B cell (primary cell): ENCODE measurements around the gene HABP2. TPM values are rescaled to one million over a fixed set of nuclear protein-coding genes. Genes with fewer than 3 reads are reported as not detected.

Source experiments
- ATAC-seq: fragments of 200-7000 bp; cut with Tn5 transposase; one replicate; pipeline ENCODE4 v1.10.0; 2021; ENCODE audit warnings: low read depth, mild to moderate bottlenecking, moderate number of reproducible peaks, moderate library complexity
- CTCF ChIA-PET: fragments of 350-600 bp; sonication (Branson Sonifier 250); formaldehyde crosslinking; loops from one replicate; lab custom pipeline; 2021; ENCODE audit warnings: antibody characterized with exemption, inconsistent platforms; lab: Charles Lee
- POLR2A ChIA-PET: fragments of 350-600 bp; sonication (Branson Sonifier 250); formaldehyde crosslinking; loops from one replicate; lab custom pipeline; 2021; ENCODE audit warnings: antibody characterized with exemption; lab: Charles Lee
- DNase-seq: peaks from one replicate; pipeline ENCODE4 v3.0.0; 2013
- H2AFZ ChIP-seq: 2 replicates; pipeline ENCODE4 v1.6.1; 2012; ENCODE audit warnings: mild to moderate bottlenecking, low read depth, low read length; ENCODE audit not compliant: insufficient read depth, poor library complexity, severe bottlenecking
- H3K27ac ChIP-seq, 2 donors: 1 replicate in 1 of 2; 2 replicates in 1 of 2; pipeline ENCODE4 v1.5.1; 2012 to 2013; ENCODE audit warnings: low read length in 2 of 2, mild to moderate bottlenecking in 2 of 2, moderate library complexity in 1 of 2
- H3K27me3 ChIP-seq, 4 experiments: fragments of 200-600 bp in 1 of 4; sonication (generic) in 1 of 4; replicated peaks in 1 of 4; 1 replicate in 2 of 4; 2 replicates in 2 of 4; pipeline versions ENCODE4 v1.6.1 to v1.7.0; 2013 to 2016; ENCODE audit warnings: low read length in 3 of 4, mild to moderate bottlenecking in 2 of 4, mixed read lengths in 1 of 4, moderate library complexity in 1 of 4; ENCODE audit not compliant: insufficient read depth in 4 of 4, control insufficient read depth in 3 of 4; ENCODE audit errors: control extremely low read depth in 1 of 4
- H3K36me3 ChIP-seq, 2 experiments: replicated peaks in 1 of 2; 1 replicate in 1 of 2; 2 replicates in 1 of 2; pipeline versions ENCODE4 v1.6.1 to v1.7.1; 2013; ENCODE audit warnings: low read length in 1 of 2; ENCODE audit not compliant: insufficient read depth in 2 of 2, control insufficient read depth in 1 of 2; ENCODE audit errors: control extremely low read depth in 1 of 2, extremely low read depth in 1 of 2
- H3K4me1 ChIP-seq, 2 donors: fragments of 200-600 bp in 1 of 2; sonication (generic) in 1 of 2; 1 replicate in 1 of 2; 2 replicates in 1 of 2; pipeline versions ENCODE4 v1.5.1 to v1.6.1; 2013 to 2017; ENCODE audit warnings: low read length in 2 of 2; ENCODE audit not compliant: control insufficient read depth in 2 of 2, insufficient read depth in 2 of 2
- H3K4me2 ChIP-seq: replicated peaks from 2 replicates; pipeline ENCODE3; 2012; ENCODE audit warnings: mild to moderate bottlenecking, low read depth, low read length; ENCODE audit not compliant: poor library complexity, severe bottlenecking
- H3K4me3 ChIP-seq, 5 experiments: fragments of 200-600 bp in 1 of 5; sonication (generic) in 1 of 5; 1 replicate in 3 of 5; 2 replicates in 2 of 5; pipeline versions ENCODE4 v1.5.1 to v1.7.0; 2011 to 2016; ENCODE audit warnings: low read length in 4 of 5, mild to moderate bottlenecking in 4 of 5, low read depth in 2 of 5, control low read depth in 1 of 5, moderate library complexity in 1 of 5; ENCODE audit not compliant: insufficient read depth in 1 of 5; ENCODE audit errors: control extremely low read depth in 1 of 5, extremely low read depth in 1 of 5
- H3K79me2 ChIP-seq: fragments of 200-600 bp; sonication (generic); one replicate; pipeline ENCODE4 v1.6.0; 2016; ENCODE audit warnings: low read length; ENCODE audit not compliant: control insufficient read depth, insufficient read depth
- H3K9ac ChIP-seq: fragments of 200-600 bp; sonication (generic); 2 replicates; pipeline ENCODE4 v1.6.1; 2017; ENCODE audit warnings: mild to moderate bottlenecking, low read length, moderate library complexity
- H3K9me3 ChIP-seq, 3 donors: one replicate each; pipeline versions ENCODE4 v1.6.1 to v1.7.1; 2013; ENCODE audit warnings: low read length in 2 of 3; ENCODE audit not compliant: control insufficient read depth in 2 of 3, insufficient read depth in 1 of 3; ENCODE audit errors: control extremely low read depth in 1 of 3
- H4K20me1 ChIP-seq: 2 replicates; pipeline ENCODE4 v1.6.0; 2012; ENCODE audit warnings: mild to moderate bottlenecking, low read length; ENCODE audit not compliant: insufficient read depth, control insufficient read depth, poor library complexity, severe bottlenecking
- H3K27ac Mint-ChIP-seq: one replicate; pipeline ENCODE4 v1.8.0; 2021; ENCODE audit warnings: mixed read lengths
- H3K27me3 Mint-ChIP-seq: one replicate; pipeline ENCODE4 v1.8.0; 2021; ENCODE audit warnings: mixed read lengths
- H3K4me1 Mint-ChIP-seq: one replicate; pipeline ENCODE4 v1.8.0; 2021; ENCODE audit warnings: mixed read lengths
- H3K4me3 Mint-ChIP-seq: one replicate; pipeline ENCODE4 v1.8.0; 2021; ENCODE audit warnings: mixed read lengths
- H3K9me3 Mint-ChIP-seq: one replicate; pipeline ENCODE4 v1.8.0; 2022; ENCODE audit warnings: mixed read lengths; ENCODE audit not compliant: insufficient read depth
- EZH2 ChIP-seq: IDR thresholded peaks from 2 replicates; pipeline ENCODE4 v1.6.1; 2012; ENCODE audit warnings: borderline replicate concordance, low read depth, mild to moderate bottlenecking, moderate library complexity, low read length; ENCODE audit not compliant: insufficient read depth, poor library complexity, severe bottlenecking
- WGBS: methylation state at CpG from one replicate; pipeline ENCODE4 v1.1.5; 2013; ENCODE audit warnings: missing lambda C conversion rate; ENCODE audit not compliant: insufficient coverage; 5-methylcytosine and 5-hydroxymethylcytosine counted together
- intact Hi-C: fragments of 100-400 bp; cut with micrococcal nuclease; formaldehyde crosslinking; loops from one replicate; pipeline ENCODE4 v1.10.0; 2022
- polyA plus RNA-seq: library from polyadenylated mRNA; depleted of rRNA; stranded (reverse); fragments of >200 nt; gene quantifications from 2 replicates; pipeline ENCODE4 v1.2.3, GENCODE V29; 2012
- total RNA-seq, 2 donors: library from RNA; stranded (reverse); fragments of 120-200 nt in 1 of 2; gene quantifications; 1 replicate in 1 of 2; 2 replicates in 1 of 2; pipeline versions ENCODE4 v1.2.3 to v1.2.4, GENCODE V29; 2013 to 2022
- TF ChIP-seq, protein P1 (sequence below): fragments of 200-600 bp; IDR thresholded peaks from one replicate; pipeline ENCODE4 v1.8.0; 2022; ENCODE audit warnings: antibody characterized with exemption, mild to moderate bottlenecking

The HABP2 gene
- total and polyA plus RNA-seq, 2 donors (not counting 1 experiment from before 2014, with no cell fraction given) = not detected

- H3K79me2 ChIP-seq = no peaks in the 10 kb centered on the region
- no peak overlapping the region for H3K4me3 ChIP-seq
- no peak overlapping the region for H2AFZ ChIP-seq
- POLR2A ChIA-PET = no interaction called here
- DNase-seq (no peak), ATAC-seq (no peak)
- H3K9me3 ChIP-seq = no peaks in the 10 kb centered on the region
- no peak overlapping the region for H3K27ac Mint-ChIP-seq
- no peaks in the 10 kb centered on the region for H4K20me1 ChIP-seq
- no peaks in the 10 kb centered on the region for H3K4me1 Mint-ChIP-seq
- TF ChIP-seq, protein P1, sequence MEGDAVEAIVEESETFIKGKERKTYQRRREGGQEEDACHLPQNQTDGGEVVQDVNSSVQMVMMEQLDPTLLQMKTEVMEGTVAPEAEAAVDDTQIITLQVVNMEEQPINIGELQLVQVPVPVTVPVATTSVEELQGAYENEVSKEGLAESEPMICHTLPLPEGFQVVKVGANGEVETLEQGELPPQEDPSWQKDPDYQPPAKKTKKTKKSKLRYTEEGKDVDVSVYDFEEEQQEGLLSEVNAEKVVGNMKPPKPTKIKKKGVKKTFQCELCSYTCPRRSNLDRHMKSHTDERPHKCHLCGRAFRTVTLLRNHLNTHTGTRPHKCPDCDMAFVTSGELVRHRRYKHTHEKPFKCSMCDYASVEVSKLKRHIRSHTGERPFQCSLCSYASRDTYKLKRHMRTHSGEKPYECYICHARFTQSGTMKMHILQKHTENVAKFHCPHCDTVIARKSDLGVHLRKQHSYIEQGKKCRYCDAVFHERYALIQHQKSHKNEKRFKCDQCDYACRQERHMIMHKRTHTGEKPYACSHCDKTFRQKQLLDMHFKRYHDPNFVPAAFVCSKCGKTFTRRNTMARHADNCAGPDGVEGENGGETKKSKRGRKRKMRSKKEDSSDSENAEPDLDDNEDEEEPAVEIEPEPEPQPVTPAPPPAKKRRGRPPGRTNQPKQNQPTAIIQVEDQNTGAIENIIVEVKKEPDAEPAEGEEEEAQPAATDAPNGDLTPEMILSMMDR = no peak
- TF ChIP-seq EZH2 = no peak
- 69% methylated on average over 6 of the region's 6 CpGs for WGBS
- H3K36me3 ChIP-seq = no peaks in the 10 kb centered on the region
- H3K4me2 ChIP-seq = no peak overlapping the region
- H3K9me3 Mint-ChIP-seq = no peaks in the 10 kb centered on the region
- no peak overlapping the region for H3K27ac ChIP-seq
- intact Hi-C loops = no loop called here
- H3K9ac ChIP-seq = no peak overlapping the region
- no peaks in the 10 kb centered on the region for H3K27me3 ChIP-seq
- peaks cover 6% of the 10 kb centered on the region for H3K27me3 Mint-ChIP-seq
- CTCF ChIA-PET = no interaction called here
- H3K4me3 Mint-ChIP-seq = no peak overlapping the region
- H3K4me1 ChIP-seq = no peaks in the 10 kb centered on the region
Measured at GRCh38 chr10:113550365-113550764, 2.5 kb upstream of the HABP2 start.

DNA sequence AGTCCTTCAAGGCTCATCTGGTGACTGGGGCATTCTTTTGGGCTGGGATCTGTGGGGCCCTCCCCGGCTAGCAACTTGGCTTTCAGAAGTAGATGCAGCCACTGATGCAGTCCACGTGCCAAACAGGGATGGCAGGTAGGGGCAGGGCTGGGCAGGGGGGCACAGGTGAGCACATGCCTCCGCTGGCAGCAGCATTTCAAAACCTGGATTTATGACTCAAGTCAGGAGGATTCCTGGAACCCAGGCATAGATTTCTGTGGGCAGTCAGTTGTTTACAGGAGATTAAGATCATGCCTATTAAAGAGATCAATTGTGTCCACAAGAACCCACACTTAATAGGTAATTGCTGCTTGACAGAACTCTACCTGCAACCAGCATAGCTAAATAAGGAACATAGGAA lies 839 bp upstream of the HABP2 start:
- H3K4me1 Mint-ChIP-seq = no peaks in the 10 kb centered on the region
- DNase-seq (no peak), ATAC-seq (no peak)
- intact Hi-C loops = no loop called here
- WGBS = 97% methylated on average over 3 of the region's 3 CpGs
- Histone ChIP-seq H3K9me3 (no peaks in the 10 kb centered on the region), H3K36me3 (no peaks in the 10 kb centered on the region), H3K9ac (no peak overlapping the region), H3K27me3 (peaks cover 0 to 6% (median 0%) of the 10 kb centered on the region in 4 experiments), H3K4me3 (no peak overlapping the region), H3K79me2 (no peaks in the 10 kb centered on the region), H2AFZ (no peak overlapping the region), H3K27ac (no peak overlapping the region), H4K20me1 (no peaks in the 10 kb centered on the region), H3K4me2 (no peak overlapping the region), H3K4me1 (no peaks in the 10 kb centered on the region)
- no peak overlapping the region for H3K27ac Mint-ChIP-seq
- no peak overlapping the region for H3K4me3 Mint-ChIP-seq
- ChIA-PET POLR2A (no interaction called here), CTCF (no interaction called here)
- TF ChIP-seq, protein P1 = no peak
- no peak for TF ChIP-seq EZH2
- peaks cover 9% of the 10 kb centered on the region for H3K27me3 Mint-ChIP-seq
- no peaks in the 10 kb centered on the region for H3K9me3 Mint-ChIP-seq
